NK-92 (cell line): ENCODE measurements around the gene VWA5B2.
"Not testable (repeated sequence)": the region's sequence is repeated elsewhere in the genome, so short reads cannot be mapped to it uniquely, and the experiment has no call there.

ENCODE experiments used
- DNase-seq: peaks from one replicate; lab custom pipeline; 2025; ENCODE audit not compliant: unreplicated experiment; lab: John Stamatoyannopoulos, UW

The VWA5B2 gene

GRCh38 chr3:184241447-184242296 is 12.3 kb downstream of the VWA5B2 start:
- DNase-seq: no peak

GRCh38 chr3:184242297-184242685 is 12.9 kb downstream of the VWA5B2 start:
- no peak for DNase-seq

- peak; percentile 22 for DNase-seq
Observed at GRCh38 chr3:184248454-184249411, 19.3 kb downstream of the VWA5B2 start, which contains the start of gene ALG3. Gene ALG3 (minus strand): TSS chr3:184248962. CDS start chr3:184248940, 22 bp downstream.

GRCh38 chr3:184249412-184250166 is 20.2 kb downstream of the VWA5B2 start, which contains the start of gene EEF1AKMT4:
Gene EEF1AKMT4 (plus strand): TSS chr3:184249672. CDS start chr3:184249695, 23 bp downstream.
- peak; percentile 75 for DNase-seq

- peak; percentile 42 for DNase-seq
Observed at GRCh38 chr3:184250167-184250828, 20.9 kb downstream of the VWA5B2 start.

GRCh38 chr3:184255291-184256039 is 26.1 kb downstream of the VWA5B2 start:
- no peak for DNase-seq

GRCh38 chr3:184257083-184257915 is 27.9 kb downstream of the VWA5B2 start:
- DNase-seq: no peak

- DNase-seq: no peak
Observed at GRCh38 chr3:184258926-184259325, 29.5 kb downstream of the VWA5B2 start.

GRCh38 chr3:184259396-184259877 is 30.1 kb downstream of the VWA5B2 start:
- DNase-seq: no peak

GRCh38 chr3:184259878-184260723 is 30.7 kb downstream of the VWA5B2 start:
- DNase-seq: no peak

GRCh38 chr3:184260724-184261269 is 31.4 kb downstream of the VWA5B2 start:
- DNase-seq: no peak

GRCh38 chr3:184261270-184261853 is 32.0 kb downstream of the VWA5B2 start, which contains the start of gene CAMK2N2:
Gene CAMK2N2 (minus strand): TSS chr3:184261553. CDS start chr3:184261285, 268 bp downstream.
- DNase-seq: no peak

GRCh38 chr3:184261854-184262763 is 32.7 kb downstream of the VWA5B2 start:
- DNase-seq: no peak

GRCh38 chr3:184262764-184263179 is 33.4 kb downstream of the VWA5B2 start:
- no peak for DNase-seq

- DNase-seq: not testable (repeated sequence)
Observed at GRCh38 chr3:184267249-184267648, 37.9 kb downstream of the VWA5B2 start.

GRCh38 chr3:184272269-184272668 is 42.9 kb downstream of the VWA5B2 start:
- no peak for DNase-seq
